NCI-H1694 (cell line): Measurements from ENCODE around the gene HRH4.
A peak's percentile ranks its signal among the peaks of the same experiment; 100 is the strongest.

Experiments used
- DNase-seq: peaks from one replicate; lab custom pipeline; 2025; lab: John Stamatoyannopoulos, UW

HRH4 gene

GRCh38 chr18:24460388-24460787 is at the start of gene HRH4:
Gene HRH4, plus strand, starts transcription at chr18:24460637. Its CDS starts 92 bp downstream, at chr18:24460729.
- no peak for DNase-seq

DNA sequence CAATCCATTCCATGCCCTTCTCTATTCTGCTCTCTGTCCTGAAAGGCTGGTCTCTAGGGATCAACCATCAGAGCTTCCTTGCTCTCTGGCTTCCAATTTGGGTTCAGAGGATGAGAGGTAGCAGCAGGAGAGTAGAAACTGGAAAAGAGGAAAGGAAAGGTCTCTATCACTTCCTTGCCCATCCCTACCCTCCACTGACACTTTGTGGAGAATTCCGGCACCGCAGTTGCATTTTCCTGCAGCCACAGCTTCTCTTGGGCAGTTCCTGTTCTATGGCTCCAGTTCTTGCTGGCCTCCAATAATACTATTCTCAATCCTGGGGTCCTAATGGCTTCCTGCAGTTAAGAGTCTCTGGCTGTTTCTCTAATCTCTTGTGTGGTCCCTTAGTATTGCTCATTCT is 47.3 kb upstream of the HRH4 start:
- no peak for DNase-seq

DNA sequence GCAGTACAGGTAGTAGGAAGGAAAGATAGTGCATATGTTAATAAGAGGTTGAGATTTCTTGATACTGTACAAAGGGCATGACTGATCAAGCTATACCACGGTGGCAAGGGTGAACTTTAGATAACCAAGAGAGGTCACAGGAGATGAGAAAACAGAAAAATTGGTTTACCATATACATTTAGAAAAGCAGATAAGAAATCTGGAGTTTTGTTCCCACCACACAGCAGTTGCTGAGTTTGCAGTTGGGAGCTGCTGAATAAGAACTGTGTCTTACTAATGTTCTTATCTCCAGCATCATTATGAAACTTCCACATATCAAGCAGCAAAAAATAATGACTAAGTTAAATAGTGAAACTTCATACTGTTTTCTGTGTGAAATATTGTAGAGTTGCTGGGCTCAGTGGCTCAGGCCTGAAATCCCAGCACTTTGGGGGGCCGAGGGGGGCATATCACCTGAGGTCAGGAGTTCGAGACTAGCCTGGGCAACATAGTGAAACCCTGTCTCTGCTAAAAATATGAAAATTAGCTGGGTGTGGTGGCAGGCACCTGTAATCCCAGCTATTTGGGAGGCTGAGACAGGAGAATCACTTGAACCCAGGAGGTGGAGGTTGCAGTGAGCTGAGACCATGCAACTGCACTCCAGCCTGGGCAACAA is 46.0 kb upstream of the HRH4 start:
- no peak for DNase-seq

DNA sequence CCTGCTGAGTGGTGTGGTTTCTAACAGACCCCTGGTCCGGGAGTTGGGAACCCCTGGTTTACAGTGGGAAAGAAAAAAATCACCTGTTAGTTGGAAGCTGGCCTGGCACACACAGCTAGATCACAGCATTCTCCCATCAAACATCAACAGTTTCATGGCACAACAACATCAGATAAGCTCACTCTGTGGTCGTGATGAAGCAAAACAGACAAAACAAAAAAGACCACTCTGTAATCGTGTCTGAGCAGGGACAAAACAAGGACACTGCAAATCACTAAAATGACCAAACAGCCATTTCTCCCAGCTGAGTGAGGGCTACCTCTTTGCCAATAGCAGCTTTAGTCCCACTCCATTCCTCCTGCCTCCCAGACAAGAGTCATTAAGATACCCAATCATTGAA is 43.0 kb upstream of the HRH4 start:
- DNase-seq = no peak

- no peak for DNase-seq
Observed at GRCh38 chr18:24420551-24420950, 39.9 kb upstream of the HRH4 start.

DNA sequence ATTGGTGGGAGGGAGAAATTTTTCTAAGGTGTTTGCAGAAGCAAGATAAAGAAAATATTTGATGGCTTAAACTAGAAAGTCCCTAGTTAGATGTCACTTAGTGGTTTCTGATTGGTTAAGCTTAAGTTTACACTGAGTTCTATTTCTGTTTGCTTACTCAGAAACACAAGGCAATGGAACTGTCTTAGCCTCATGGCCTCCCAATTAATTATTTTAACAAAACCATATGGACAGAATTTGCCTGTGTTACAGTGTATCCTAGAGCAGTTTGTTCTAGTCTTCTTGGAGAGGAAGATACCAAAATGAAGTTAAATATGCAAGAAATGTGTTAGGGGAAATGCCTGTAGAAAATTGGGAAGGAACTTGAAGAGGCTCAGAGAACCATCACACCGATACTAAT is 38.6 kb upstream of the HRH4 start:
- no peak for DNase-seq

DNA sequence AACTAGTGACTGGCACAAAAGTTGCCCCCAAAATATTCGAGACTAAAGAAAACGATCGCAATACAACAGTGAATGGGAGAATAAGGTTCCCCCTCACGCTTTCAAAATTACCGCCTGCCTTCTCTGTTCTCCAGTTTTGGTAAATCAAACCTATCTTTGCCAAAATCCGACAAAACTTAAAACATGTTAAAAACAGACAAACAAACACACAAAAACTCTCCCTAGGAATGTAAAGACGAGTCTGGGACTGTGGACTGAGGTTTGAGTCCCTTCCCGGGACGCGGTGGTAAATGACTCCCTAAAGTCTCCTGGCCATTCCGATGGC is 34.4 kb upstream of the HRH4 start:
- DNase-seq = no peak

- peak; percentile 29 for DNase-seq
Observed at GRCh38 chr18:24426398-24427294, 33.8 kb upstream of the HRH4 start, which contains the start of gene IMPACT. Gene IMPACT, plus strand, starts transcription at chr18:24426670. Its CDS starts 87 bp downstream, at chr18:24426757.

DNA sequence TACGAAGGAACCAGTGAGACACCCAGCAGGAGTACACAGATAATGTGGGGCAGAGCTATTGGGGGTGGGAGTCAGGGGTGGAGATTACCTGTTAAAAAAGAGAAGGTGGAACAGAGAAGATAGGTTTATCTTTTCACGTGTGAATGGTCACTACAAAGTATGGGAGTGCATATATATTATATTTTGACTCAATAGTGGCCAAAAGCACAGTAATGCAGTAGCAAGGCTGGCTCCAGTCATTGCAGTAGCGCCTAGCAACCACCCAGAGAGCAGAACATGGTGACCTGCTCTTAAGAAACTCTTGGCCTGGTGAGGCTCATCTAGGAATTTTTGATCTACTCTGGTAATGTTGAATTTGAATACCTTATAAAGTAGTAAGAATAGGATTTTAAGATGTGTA is 33.0 kb upstream of the HRH4 start:
- DNase-seq = no peak

- DNase-seq = no peak
Observed at GRCh38 chr18:24428709-24429108, 31.7 kb upstream of the HRH4 start.

GRCh38 chr18:24429188-24429587 is 31.2 kb upstream of the HRH4 start:
- DNase-seq = no peak

GRCh38 chr18:24432618-24433017 is 27.8 kb upstream of the HRH4 start:
- no peak for DNase-seq

- no peak for DNase-seq
Observed at GRCh38 chr18:24436939-24437338, 23.5 kb upstream of the HRH4 start.

DNA sequence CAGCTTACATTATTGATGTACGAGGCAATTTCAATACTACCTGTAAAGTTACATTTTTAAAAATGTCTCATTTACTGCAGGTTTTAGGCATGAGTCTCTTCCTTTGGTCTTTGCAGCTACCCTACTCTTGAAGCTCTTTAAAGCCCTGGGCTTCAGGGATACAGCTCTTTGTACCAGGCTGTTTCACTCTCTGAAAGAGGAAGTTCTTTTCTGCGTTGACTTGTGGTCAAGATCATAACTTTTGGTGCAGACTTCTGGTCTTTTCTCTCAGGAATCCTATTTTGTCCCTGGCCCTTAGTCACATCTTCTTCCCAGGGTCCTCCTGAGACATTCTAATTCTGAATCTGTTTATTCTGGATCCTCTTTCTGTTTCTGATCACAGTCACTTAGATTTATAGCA is 16.6 kb upstream of the HRH4 start:
- no peak for DNase-seq

- DNase-seq = no peak
Observed at GRCh38 chr18:24446453-24446852, 14.0 kb upstream of the HRH4 start.

DNA sequence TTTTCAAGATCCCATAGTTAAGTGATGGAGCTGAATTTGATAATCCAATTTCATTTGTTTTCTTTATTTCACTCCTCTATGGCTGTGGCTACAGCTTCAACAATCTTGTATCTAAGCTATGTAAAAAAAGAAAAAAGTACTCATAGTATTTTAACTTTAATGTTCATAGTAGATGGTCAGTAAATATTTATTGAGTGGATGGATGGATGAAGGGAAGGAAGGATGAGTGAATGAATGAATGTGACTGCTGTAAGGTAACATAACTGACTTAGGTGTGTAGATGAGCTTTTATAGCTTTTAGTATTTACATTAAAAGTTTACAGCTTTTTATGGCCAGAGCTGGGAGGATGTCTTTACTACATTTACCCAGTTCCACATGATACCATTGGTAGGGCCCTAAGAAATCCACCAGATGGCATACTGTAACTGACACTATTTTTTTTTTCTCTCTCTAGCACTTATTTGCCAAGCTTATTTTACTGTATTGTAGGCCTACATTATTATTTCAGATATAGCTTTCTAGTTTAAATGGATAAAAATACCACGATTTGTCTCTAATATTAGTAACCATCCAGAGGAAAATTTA is 13.4 kb upstream of the HRH4 start:
- peak; percentile 1 for DNase-seq

DNA sequence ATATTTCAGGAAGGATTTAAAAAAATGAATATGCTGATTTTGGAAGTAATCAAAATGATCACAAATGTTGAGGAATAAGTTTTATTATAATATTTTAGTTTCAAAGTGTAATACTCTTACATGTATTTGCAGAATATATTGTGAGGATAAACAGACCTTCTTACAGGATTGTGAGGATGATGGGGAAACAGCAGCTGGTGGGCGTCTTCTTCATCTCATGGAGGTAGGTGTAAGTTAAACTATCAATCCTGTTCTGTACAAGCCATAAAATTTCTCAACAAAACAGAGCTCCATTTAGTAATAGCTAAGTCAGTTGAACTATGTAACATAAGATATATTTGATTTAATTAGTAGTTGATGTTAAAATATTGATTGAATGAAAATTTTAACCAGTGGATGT is 12.5 kb upstream of the HRH4 start:
- no peak for DNase-seq

DNA sequence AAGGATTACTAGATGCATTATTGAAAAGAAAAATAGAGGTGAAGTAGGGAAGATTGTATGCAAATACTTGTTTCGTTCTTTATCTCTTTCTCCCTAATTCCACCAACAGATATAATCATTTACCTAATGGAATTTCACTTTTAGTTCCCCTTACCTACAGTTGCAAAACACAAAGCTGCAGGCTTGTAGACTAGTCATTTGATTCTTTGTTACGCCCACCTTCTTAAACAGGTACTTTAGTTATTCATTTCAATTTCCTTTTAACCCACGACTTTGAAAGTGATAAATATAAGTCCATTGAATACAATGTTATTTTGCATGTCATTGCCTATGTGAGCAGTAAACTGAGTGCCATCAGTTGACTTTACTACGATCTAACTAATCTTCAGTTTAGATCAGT is 3.9 kb upstream of the HRH4 start:
- no peak for DNase-seq

DNA sequence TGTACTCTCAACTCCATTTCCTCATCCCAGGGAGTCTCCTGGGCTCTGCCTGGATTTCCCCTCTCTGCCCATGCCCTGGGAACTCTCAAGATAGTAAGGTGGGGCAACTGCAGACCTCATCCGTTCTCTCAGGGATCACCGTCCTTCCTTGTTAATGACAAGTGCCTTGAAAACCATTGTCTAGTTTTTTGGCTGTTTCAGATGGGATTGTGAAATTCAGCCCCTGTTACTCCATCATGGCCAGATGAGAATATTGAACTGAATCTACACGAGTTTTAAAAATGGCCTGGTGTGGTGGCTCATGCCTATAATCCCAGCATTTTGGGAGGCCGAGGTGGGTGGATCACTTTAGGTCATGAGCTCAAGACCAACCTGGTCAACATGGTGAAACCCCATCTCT is 665 bp upstream of the HRH4 start:
- no peak for DNase-seq

DNA sequence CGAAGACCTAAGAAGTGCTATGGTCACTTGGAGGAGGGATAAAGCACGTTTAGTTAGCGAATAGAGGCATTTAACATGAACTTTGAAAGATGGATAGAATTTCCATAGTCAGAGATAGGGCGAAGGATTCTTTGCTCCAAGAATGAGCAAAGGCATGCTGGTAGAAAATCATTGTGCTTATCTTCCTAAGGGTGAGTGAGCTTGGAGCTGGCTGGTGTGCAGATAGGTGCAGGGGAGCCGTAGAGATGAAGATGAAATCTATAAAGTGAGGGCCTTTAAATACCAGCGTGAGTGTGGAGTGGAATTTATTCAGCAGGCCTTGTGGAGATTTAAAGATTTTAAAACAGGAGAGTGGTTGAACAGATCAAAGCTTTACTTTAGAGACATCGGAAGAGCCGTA is 1.6 kb downstream of the HRH4 start:
- no peak for DNase-seq

DNA sequence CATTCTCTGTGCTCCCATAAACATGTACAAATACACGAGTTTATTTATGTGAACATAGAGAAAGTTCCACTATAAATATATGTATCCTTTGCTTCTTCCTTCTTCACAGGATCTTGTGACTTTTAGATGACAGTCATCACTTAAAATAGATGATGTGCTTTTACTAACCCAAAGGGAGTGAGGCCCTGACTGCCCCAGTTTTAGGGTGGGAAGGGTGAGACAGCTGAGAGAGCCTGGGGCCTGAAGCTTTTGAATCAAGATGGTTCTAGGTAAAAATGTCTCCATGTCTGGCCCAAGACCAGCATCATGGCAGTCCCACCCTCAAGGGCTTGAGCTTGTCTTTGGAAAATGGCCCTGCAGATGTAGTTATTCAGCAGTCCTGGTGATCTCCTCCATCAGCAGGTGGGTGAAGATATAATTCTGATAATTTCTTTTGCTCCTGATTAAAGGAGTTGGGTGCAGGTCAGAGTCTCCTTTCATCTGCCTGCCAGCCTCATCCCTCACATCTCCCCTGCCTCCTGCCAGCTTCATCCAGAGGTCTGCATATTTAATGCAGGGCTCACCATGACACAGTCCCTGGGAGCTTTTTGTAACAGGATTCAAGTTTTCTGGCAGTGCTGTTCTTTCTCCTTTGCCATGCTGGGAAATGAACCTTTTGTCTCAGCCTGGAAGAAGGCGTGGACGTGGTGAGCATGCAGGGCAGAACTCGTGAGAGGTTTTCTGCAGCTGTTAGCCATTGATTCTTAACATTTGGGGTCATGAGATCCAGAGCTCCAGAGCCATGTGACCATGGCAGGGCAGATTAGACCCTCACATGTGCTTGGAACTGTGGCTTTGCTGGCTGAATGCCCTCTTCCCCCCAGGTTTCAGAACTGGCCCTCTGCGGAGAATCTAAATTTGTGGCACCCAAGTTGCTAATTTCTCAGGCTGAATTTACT is 2.7 kb downstream of the HRH4 start:
- no peak for DNase-seq

- no peak for DNase-seq
Observed at GRCh38 chr18:24465486-24465885, 5.0 kb downstream of the HRH4 start.
